Inflammatory macrophage (primary cell): ENCODE data around the gene GRAP2.
"Not testable (repeated sequence)": the region's sequence is repeated elsewhere in the genome, so short reads cannot be mapped to it uniquely, and the experiment has no call there.

Experiments
- DNase-seq, 2 donors: peaks; one replicate each; pipeline ENCODE4 v3.0.0-alpha.2; 2020 to 2022

GRAP2 gene

DNA sequence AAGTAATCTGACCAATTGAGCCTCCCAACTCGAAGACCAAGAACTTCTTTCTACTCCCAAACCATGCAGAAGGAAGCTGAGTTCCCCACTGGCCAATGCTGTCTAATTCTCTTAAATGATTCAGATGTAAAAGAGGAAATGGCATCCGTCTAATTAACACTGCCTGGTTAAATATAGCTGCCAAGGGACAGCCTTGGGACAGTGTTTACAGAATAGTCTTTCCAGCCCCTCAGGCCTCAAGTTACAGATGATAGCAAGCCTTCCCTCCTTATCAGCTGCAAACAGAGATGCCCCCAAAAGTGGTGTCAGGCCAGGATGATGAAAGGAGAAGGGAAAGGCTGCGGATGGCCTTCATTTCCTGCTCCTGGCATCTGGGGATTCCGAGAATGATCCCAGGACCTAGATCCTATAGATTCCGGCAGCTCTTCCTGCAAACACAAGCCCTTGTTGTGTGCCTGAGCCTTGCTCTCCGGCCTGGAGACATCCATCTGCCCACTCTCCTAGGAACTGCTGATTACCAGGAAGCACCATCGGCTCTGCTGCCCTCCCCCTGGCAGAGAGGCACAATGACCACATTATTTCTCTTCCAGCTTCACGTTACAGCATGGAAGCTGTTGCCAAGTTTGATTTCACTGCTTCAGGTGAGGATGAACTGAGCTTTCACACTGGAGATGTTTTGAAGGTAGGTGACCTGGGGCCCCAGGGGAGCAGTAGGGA lies 45.8 kb downstream of the GRAP2 start:
- peak; percentile 43 to 50 for DNase-seq

DNA sequence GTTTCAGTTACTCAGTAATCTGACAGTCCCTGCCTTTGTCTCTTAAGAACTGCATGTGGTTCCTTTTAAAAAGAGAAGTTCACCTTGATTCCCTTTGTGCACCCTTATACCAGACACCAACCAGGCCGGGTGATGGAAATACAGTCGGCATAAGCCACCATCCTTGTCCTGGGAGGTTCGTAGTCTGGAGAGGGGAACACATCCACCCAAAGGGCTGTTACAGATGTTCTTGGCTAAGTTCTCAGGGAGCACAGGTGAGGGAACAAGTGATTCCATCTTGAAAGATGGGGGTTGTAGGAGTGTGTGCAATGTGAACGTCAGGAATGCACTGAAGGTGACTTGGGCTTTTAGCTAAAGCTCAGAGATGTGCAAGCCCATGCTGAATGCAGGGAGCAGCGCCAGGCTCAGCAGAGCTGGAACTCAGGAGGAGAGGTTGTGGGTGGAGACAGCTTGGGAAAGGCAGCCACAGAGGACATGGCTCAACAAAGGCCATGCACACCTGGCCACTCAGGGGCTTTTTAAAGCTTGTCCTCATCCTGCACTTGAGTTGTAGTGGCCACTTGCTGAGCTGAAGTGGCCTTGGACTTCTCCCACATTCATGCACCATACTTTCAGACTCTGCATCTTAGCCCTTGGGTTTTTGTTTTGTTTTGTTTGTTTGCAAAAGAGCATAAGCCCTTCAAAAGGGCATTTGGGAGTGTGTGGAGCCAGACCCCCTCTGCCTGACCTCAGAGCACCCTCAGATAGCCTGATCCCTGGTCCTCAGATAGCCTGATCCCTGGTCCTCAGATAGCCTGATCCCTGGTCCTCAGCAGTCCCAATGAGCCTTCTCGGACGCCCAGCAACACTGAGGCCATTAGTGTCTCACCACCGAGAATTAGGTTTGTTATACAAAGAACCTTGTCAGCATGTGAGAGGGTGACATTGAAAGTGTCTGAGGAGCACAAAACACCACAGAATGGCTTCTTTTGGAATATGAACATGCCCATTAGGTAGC lies 46.6 kb downstream of the GRAP2 start:
- DNase-seq: no peak

DNA sequence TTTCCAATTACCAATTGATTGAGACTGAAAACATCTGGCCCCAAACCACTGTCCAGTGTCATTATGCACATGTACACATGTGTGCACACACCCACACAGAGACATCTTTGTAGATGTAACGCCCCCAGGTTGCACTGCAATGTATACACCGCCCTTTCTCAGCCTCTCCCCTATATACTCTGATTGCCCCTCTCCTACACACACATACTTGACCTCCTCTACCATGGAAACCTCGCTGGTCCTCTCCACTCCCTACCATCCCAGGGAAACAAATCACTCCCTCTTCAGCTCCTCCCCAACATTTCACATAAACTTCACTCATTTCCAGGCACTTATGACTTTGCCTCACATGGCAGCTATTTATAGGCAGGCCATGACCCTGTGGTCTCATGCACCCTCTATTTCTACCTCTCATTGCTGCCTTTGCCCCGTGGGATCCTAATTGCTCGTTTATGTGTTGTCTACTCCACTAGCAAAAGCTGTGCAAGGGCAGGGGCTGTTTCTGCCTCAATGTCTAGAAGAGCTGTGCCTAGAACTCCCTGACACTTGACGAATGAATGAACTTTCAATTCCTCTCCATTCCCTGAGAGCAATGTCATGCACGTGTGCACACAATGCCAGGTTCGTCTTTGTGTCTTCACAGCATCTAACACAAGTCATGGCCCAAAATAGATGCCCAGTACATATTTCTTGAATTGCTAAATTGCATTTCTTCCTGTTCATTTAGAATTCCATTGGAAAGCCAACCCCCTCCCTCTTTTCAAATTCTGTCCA lies 49.3 kb downstream of the GRAP2 start:
- DNase-seq: peak in 1 of 2 donors; percentile 19

DNA sequence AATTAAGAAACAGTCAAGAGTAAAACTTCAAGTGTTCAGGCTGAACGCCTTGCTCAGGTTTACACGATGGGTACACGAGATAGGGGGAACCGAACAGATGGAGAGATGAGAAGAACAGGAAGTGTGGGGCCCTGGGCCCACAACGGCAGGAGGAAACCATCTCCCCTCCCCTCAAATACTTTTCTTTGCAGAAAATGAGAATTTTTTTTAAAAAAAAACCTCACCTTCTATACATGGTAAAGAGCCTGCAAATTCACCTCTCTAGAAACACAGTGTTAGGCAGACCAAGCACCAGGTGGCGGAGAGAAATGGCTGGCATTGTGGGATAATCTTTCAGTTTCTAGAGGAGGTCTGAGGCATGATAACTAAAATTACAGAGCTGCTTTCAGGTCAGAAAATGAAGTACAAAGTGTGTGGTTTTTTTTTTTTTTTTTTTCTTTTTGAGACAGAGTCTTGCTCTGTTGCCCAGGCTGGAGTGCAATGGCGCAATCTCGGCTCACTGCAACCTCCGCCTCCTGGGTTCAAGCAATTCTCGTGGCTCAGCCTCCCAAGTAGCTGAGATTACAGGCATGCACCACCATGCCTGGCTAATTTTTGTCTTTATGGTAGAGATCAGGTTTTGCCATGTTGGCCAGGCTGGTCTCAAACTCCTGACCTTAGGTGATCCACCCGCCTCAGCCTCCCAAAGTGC lies 50.9 kb downstream of the GRAP2 start:
- DNase-seq: not testable (repeated sequence)

DNA sequence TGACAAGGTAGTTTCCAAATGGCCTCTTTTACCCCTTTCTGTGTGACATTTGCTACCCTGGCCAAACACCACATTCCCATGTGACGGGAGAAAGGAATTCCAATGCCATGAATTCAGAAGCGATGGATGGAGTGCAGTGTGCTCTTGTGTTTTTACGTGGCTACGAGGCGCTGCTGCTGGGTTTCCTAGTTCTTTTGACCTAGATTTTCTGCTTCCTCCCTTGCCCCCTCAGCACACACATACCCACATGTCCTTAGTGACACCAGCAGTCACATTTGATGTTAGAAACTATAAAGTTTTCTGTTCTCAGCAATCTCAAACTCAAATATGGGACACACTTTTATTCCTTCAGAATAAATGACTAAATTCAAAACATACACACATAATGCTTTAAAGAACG lies 51.5 kb downstream of the GRAP2 start:
- DNase-seq: no peak

DNA sequence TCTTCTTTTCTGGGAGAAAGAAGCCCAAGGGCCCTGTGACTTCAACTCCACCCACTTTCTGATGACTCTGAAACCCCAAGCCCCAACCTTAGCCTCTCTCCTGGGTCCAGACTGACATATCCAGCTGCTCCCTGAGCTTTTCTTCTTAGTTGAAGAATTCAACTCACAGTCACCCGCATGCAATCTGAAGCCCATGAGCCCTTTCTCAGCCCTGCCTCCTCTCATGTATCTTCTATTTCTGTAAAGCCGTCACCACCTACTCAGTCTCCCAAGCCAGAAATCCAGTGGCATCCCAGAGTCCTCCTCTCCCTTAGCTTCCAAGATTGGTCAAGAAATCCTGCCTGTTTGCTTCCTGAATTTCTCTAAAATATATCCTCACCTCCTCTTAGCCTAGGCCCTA lies 52.2 kb downstream of the GRAP2 start:
- DNase-seq: no peak

DNA sequence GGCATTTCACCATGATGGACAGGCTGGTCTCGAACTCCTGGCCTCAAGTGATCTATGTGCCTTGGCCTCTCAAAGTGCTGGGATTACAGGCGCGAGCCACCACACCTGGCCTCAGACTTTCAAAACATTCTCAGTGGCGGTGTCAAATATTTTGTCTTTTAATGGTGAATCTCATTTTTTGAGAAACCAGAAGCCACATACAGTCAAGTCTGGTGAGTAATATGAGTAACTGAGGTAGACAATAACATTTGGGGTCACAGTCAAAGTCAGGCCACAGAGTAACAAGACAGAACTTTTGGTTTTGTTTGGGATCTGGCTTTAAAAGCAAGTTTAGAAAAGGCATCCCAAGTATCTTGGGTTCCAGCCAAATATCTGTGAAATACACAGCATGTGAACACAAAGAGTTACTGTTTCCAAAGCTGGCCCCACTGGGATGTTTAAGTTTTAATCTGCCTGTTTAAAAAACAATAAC lies 53.7 kb downstream of the GRAP2 start:
- no peak for DNase-seq

DNA sequence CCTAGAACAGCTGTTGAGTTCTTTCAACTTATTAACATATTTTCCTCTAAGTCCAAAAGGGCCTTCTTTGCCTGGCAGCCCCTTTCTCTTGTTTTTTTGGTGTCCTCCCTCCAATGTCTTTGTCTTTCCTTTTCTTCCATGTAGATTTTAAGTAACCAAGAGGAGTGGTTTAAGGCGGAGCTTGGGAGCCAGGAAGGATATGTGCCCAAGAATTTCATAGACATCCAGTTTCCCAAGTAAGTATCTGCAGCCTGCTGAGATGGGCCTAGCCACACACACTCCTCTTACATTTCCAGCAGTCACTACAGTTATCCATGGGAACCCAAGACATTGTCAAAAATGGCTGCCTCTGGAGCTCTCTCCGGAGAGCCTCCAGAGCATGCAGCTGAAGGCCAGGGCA lies 54.8 kb downstream of the GRAP2 start:
- DNase-seq: no peak

DNA sequence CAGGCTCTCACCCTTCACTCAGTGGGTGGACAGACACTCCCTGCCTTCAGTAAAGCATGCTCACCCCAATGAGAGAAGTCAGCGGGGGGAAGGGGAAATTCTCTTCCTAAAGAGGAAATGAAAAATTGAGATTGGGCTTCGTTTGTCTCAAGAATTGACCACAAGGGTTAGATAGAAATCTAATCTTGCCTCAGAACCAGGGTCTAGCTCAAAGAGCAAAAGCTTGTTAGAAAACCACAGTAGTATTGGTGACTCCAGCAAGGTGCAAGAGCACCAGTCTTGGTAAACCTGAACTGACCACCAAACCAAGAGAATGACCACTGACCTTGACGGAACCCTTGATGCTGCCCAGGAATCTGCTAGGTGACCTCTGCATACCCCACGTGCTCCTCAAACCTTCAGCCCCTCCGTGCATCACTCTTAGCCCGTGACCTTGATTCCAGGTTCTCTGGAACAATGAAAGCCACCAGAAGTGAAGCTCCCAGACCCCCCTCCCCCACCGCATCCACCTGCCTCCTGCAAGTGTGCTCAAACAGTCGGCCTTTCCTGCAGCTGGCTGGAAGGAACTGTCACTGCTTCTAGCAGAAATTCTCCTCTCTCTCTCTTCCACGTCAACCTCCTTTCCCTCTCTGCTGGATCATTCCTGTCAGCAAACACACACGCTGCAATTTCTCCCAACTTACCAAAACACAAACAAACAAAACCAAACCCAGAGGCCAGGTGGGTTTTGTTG lies 56.2 kb downstream of the GRAP2 start:
- peak; percentile 63 to 79 for DNase-seq

DNA sequence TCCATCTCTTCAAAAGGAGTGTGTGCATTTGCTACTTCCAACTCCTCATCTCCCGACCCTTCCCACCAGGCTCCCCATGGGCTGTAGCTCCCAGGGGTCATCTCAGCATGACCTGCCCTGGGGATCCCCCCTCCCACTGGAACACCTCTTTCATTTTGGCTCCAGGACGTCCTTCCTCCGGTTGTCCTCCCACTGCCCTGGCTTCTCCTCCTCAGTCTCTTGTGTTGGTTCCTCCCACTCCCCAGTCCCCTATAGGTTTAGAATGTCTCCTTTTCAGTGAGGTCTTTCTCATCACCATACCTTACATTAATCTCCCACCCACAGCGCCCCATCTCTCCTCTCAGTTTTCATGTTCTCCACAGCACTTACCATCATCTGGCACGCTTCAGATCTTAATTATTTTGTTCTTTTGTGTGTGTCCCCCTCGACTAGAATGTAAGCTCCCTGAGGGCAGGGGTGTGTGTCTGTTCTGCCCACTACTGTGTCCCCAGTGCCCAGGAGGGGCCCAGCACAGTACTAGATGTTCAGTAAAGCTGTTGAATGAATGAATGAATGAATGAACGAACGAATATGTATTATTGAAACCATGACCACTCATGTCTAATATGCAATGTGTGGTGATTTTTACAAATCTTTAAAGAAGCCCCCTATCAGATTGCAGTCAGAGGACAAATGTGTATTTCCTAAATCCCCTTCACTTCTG lies 57.3 kb downstream of the GRAP2 start:
- no peak for DNase-seq

DNA sequence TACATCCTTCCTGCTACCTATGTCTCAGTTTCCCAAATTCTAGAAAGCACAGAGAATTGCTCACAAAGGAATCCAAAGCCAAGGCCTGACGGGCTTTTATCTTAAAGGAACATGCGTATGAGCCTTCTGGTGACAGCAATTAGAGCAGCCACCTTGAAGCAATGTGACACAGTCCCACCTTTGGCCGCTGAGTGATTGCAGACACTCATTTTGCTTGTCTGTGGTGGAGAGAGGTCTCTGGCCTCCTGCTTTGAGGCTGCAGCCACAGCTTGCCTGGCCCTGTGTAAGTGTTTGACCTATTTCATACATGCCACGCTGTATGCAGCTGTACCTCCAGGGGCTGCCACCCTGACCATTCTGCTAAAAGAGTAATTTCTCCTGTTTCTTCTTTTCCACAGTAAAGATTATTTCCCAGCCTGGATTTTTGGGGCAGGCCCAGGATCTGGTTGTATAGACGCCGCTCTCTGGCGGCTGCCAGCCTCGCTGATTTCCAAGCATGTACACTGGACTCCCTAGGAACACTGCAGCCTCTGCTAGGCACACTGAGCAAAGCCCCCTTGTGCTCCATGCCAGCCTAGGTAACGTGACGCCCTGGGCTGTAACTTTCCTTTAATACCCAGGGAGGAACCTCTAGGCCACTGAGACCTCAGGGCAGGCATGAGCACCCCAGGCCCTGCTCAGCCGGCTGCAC lies 58.2 kb downstream of the GRAP2 start:
- DNase-seq: no peak

DNA sequence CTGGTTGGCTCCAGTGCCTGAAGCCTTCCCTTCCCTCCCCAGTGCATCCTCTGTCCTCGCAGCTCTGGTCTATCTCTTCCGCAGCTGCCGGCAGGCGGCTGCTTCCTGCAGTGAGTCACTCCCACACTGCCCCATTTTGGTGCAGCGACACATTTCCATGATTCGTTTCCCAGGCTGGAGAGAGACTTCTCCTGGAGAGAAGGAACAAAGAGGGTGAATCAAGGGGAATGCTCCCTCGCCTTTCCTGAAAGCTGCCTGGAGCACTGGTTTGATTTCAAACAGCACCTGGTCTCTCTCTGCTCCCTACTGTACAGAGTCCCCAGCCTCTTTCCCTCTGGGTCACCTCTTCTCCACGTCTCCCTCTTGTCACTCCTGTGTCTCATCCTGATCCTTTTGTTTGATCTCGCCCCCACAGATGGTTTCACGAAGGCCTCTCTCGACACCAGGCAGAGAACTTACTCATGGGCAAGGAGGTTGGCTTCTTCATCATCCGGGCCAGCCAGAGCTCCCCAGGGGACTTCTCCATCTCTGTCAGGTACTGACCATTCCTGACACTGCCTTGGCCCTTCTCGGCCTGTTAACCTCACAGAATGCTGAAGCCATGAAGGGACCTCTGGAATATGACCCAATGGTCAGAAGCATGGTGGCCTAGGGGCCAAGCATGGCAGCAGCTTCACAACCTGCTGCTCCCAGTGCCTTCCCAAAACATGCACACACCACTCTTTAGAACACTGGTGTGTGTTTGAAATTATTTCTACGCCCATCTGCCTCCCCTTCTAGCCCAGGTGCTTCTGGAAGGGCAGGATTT lies 59.0 kb downstream of the GRAP2 start, which contains the start of gene TMA7B:
TSS of gene TMA7B (plus strand) at position 758 of the 808 bp plus-strand sequence. CDS start 3,978 bp downstream, outside the sequence.
- DNase-seq: peak; percentile 40 to 67

DNA sequence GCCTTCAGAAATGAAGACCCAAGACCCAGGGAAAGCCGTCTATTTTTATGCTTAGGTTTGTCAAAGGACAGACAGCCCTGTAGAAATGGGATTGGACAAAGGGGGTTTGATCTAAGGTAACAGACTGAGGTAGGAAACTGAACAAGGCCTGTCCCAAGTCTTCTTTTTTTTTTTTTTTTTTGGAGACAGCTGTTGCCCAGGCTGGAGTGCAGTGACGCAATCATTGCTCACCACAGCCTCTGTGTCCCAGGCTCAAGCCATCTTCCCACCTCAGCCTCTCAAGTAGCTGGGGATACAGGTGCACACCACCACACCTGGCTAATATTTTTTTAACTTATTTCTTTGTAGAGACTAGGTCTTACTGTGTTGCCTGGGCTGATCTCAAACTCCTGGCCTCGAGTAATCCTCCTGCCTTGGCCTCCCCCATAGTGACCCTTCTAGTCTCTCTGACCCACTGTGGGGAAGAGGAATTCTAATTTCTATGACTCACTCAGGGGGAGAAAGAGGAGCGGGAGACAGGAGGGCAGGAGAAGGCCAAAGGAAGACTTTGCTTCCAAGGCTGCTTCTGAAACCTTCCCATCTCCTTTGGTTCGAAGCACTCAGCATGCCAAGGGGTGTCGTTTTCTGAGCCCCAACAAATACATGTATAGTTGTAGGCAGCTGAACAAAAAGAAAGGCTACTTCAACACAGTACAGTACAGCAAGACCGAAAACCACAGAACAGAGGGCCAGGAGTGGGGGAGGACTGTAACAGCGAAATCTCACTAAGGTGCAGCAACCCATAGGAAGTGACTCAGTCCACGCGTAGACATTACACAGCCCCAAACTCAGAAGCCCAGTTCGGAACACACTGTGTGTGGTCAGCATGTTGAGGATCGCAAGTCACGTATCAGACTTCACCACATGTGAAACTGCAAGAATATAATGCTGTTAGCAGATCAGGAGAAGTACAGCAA lies 60.2 kb downstream of the GRAP2 start:
- DNase-seq: peak; percentile 74 to 83

DNA sequence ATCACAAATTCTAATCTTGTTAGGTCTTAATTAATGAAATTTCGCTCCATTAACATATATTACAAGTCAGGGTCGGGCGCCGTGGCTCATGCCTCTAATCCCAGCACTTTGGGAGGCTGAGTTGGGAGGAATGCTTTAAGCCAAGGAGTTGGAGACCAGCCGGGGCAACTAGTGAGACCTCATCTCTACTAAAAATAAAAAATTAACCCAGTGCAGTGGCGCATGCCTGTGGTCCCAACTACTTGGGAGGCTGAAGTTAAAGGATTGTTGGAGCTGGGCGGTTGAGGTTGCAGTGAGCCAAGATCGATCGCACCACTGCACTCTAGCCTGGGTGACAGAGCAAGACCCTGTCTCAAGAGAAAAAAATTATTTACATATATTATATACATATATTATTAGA lies 61.2 kb downstream of the GRAP2 start:
- no peak for DNase-seq

DNA sequence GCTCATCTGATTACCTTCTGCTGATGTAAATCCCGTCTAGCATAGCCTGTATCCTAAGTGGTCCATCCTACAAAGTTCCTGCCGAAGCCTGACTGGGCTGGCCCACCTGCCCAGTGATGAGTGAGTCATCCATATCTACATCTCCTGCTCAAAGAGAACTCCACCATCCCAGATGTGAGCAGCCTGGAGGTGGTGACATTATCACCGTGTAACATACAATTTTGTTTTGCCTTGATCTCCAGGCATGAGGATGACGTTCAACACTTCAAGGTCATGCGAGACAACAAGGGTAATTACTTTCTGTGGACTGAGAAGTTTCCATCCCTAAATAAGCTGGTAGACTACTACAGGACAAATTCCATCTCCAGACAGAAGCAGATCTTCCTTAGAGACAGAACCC lies 64.9 kb downstream of the GRAP2 start:
- DNase-seq: no peak

DNA sequence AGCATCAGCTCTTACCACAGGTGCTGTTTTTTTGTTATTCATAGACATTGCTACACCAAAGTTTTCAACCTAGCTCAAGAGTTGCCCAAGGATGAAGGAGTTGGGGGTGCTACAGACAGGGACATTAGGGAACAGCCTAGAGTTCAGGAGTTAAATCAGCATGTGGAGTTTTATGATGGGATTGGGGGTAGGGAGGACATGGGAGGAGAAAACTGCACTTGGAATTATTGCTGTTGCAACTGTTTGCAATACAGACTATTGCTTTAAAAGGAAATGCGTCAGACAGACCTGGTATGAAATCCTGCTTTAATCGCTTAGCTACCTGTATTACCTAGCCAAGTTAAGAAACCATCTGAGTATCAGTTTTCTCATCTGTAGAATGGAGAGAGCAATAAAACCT lies 65.6 kb downstream of the GRAP2 start:
- no peak for DNase-seq

DNA sequence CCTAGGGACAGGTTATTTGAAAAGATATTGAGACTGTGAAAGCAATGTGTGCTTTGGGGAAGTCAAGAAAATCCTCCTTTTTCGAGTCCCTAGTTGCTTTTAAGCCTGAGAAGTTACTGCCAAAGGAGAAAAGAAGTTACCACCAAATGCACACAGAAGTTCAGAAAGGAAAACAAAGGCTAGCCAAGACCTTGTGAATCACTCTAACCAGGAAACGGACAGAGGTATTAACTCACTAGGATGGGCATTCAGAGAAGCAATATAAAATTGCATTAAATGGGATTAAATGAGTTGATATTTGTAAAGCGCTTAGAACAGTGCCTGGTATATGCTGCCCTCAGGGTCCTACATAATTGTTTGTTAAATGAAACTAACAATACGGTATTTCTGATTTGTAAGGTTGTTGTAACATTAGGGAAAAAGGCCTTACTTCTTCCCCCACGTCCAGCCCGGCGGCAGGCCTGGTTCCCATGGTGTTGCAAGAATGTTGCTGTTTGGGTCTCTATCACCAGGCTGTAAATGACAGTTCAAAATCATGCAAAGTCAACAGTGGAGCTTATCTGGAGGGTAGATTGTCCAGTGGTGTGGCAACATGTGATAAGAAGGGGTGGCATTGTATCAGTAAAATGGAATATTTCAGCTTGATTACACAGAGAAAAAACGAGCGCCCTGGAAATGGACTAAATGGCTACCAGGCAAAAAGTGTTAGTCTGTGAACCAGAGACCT lies 66.4 kb downstream of the GRAP2 start:
- DNase-seq: no peak
